ENCODE results near the gene TMEM201.

- TF ChIP-seq POLR2A (IDR thresholded peaks at IDR 0.05; ENCODE audit: low read depth) (no peak), EP300 (IDR thresholded peaks at IDR 0.05) (no peak), CTCF (IDR thresholded peaks at IDR 0.05) (no peak)
Measured at GRCh38 chr1:9610548-9610947, 21.8 kb downstream of the TMEM201 start.
